ENCODE data around the gene CCDC83.

CCDC83 gene

DNA sequence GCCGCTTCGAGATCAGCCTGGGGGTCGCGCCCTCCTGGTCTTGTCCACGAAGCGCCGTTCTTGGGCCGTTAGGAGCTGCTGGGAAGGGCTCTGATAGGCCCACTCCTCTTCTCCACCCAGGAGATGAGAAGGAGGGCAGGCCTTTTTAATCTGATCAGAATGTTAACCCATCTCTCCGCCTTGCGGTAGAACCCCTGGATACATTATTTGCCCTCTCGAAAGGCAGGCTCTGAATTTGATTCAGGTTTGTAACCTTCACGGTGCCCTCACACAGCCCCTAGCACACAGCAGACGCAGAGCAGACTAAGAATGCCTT is at the start of gene CCDC83:
TSS of gene CCDC83 (plus strand) at position 43 of the 316 bp plus-strand sequence. CDS start 9,741 bp downstream, outside the sequence.
- no peak for DNase-seq

DNA sequence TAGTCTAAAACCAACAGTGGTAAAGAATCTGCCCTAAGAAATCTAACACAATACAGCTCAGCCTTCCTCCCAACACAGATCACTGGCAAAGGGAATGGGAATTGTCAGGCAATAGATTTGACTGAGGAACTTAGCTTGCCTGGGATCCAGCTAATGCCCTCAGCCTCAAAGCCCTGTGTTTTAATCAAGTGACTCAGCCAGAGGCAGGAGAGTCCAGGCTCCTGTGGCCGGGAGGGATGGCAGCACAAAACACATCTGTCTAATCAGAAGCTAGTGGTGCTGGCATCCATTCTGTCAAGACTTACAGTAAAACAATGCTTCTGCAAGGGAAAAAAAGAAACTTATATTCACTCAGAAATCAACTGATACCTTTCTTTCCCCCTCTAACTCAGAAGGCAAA is 49.8 kb upstream of the CCDC83 start:
- no peak for DNase-seq

DNA sequence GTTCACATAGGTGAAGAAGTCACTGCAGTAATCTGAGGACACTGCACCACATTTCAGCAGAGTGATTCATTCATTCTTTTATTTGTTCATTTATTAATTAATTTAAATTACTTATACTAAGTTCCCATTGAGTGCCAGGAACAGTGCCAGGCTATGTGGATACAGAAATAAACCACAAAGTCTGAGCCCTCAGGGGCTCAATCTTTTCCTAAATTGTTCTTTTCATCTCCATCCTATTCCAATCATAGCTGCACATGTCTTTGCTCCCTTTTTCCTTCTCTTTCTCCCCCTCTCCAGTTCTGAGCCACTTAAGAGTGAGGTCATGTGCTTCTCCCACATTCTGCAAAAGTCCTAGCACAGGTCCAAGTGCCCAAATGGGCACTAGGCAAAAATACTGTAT is 49.2 kb upstream of the CCDC83 start:
- DNase-seq: no peak

DNA sequence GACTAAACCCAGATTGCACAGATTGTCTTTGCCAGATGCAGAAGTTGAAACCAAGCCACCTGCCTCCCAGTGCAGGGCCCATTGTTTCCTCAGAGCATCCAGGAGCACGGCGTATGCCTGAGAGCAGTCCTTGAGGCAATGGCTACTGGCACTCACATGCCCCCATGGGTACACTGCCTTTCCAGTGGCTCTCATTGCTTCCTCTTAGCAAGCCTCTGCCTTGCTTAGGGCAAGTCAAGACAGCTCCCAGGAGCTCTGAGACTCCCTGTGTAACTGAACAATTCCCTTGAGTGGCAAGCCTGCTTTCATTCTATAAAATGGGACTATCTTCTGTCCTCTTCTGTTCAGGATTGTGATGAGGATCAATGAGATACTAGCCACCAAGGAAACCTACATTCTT is 48.3 kb upstream of the CCDC83 start:
- no peak for DNase-seq

DNA sequence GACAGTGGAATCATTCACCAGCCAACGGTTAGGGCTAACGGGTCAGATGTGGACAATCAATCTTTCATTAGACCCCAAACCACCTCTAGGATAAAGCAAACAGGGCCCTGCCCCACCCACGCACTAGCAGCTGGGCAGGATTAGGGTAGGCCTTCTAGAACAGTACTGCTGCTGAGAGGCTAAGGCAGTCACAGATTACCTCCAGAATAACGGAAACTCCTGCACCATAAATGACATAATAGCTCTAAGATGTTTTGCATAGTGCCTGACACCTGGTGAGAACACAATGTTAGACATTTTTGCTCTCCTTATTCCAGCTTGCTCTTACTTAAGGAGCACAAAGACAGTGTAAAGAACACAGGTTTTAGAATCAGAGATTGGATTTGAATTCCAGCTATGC is 46.0 kb upstream of the CCDC83 start:
- no peak for DNase-seq

DNA sequence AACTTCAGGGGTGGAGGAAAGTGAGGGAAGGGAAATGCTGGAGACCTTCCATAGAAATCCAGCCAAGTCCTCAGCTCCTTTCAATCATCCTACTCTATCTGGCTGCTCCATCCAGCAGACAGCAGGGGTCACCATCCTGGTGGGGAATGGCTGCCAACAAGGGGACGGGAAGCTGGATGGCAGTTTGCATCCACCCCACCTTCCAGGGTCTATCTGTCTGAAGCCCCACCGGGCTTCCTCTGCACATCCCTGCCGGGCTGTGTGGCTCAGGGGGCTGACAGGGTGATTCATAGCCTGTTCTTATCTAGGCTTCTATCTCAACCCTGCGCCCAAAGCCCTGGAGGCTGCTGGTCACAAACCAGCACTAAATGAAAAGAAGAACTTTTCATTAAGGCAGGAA is 45.3 kb upstream of the CCDC83 start:
- DNase-seq: no peak

DNA sequence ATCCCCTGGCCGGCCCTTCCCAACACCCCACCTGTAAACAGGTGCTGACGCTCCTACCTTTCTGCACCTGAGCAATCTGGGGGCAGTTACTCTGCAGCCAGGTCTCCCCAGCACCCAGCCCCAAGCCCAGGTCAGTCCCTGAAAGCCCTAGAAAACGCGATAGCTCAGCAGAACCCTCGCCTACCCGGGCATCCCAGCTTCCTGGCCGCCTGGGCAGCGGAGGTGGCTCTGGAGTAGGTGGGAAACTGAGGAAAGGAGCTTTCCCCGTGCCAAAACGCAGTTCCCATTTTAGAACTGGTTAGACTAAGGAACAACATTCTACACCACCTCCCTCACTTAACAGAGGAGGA is 44.7 kb upstream of the CCDC83 start:
- no peak for DNase-seq

DNA sequence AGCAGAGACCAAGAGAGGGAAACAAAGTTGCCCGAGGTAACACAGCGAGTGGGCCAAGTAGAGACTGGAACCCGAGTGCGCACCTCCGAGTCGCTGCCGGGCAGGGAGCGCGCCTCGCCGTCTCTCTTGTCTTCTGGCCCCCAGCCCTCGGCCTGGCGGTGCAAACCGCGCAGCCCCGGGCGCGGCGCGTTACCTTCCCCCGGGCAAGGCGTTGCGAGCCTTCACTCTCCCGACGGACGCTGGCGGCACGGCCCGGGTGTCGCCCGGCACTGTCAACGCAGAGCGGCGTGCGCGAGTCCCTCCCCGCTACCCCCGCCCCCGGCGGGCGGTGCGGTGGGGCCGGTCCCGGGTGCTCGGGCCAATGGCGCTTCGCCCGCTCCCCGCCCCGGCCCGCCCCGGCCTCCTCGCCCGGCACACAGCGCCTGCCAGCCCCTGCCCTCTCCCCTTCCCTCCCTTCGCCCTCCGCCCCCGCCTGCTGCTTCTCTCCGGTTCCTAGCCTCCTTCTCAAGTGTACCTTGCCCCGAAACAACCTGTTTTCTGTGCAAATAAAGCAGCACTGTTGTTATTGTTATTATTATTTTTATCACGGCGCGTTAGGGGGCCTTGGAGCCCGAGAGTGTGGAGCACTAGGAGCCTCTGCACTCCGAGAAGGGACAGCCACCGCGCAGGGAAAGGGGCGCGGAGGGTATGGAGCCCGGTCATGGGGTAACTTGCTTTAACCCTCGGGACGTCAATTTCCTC is 44.1 kb upstream of the CCDC83 start, which contains the start of gene SYTL2:
TSS of gene SYTL2 (minus strand) at position 271 of the 741 bp plus-strand sequence. CDS start 53,416 bp downstream, outside the sequence.
- peak; percentile 35 for DNase-seq

DNA sequence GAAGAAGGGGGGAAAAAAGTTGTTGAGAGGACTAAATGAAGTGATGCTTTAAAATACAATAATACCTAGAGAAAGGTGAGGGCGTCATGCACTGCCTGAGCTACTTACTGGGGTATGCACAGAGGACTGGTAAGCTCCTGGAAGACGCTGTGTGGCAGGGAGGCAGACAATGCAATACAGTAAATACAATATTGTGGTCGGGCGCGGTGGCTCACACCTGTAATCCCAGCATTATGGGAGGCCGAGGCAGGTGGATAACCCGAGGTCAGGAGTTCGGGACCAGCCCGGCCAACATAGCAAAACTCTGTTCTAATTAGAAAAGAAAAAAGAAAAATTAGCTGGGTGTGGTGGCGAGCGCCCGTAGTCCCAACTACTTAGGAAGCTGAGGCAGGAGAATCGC is 43.6 kb upstream of the CCDC83 start:
- no peak for DNase-seq

DNA sequence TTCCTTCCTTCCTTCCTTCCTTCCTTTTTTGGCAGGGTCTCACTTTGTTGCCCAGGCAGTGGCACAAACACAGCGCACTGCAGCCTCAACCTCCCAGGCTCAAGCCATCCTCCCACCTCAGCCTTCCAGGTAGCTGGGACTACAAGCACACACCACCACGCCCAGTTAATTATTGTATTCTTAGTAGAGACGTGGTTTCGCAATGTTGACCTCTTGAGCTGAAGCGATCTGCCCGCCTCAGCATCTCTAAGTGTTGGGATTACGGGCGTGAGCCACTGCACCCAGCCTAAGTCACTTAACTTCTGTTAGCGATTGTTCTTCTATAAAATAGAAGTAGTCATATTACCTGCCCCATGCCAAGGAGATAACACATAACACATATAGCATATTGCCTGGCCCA is 41.5 kb upstream of the CCDC83 start:
- peak; percentile 23 for DNase-seq

DNA sequence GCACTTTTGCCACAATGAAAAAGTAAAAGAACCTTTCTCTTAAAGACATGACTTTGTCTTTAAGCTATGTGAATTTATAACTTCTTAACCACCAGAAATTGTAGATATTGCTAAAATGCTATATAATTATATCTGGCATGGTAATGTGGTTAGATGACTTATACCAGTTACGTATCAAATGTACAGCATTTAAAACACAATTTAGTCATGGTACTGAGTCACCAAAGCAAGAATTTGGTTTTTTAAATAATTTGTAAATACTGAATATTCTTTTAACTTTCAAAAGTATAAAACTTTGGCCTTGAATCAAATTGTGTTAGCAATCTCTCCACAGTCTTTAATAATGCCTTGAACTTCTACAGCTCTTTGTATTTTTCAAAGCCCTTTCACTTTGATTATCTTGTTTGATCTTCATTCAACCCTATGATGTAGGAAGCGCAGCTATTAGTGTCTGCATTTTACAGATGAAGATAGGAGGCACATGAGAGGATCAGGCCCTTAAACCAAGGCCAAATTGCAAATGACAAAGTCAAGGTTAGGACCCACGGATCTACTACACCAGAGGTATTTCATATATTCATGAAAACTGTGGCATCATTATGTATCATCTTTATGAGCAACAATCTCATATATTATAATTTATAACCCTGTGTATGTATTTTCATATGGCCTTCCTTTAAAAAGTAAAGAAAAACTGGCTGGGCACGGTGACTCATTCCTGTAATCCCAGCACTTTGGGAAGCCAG is 39.8 kb upstream of the CCDC83 start:
- DNase-seq: no peak

DNA sequence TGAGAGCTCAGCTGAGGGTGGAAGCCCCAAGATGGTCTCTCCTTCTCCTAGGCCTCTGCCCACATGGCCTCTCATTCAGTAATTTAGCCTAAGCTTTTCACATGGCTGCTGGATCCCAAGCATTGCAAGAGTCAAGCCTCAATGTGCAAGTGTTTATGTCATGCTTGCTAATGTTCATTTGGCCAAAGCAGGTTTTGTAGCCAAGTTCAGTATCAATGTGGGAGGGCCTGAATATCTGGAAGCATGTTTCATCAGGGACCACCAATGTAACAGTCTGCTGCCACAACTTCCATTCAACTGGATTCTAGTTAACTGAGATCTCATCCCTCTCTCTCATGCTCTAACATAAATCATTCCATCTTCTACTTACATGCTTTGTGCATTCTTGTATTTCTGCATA is 35.7 kb upstream of the CCDC83 start:
- DNase-seq: no peak

DNA sequence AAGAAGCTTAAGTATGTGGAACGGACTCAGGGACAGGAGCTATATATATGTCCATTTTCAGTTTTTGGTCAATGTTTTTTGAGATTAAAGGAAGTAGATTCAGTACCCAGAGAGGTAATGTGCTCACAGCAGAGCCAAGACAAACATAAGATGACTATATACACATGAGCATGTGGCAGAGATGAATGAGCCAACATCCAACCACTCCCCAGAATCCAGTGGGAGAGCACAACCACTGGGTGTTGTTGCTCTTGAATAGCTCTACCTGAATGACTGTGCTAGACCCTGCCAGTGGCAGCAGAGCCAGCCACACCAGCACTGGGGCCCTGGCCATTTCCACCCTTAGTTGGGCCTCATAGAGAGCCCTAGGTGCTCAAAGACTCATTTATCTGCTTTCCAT is 33.5 kb upstream of the CCDC83 start:
- no peak for DNase-seq

DNA sequence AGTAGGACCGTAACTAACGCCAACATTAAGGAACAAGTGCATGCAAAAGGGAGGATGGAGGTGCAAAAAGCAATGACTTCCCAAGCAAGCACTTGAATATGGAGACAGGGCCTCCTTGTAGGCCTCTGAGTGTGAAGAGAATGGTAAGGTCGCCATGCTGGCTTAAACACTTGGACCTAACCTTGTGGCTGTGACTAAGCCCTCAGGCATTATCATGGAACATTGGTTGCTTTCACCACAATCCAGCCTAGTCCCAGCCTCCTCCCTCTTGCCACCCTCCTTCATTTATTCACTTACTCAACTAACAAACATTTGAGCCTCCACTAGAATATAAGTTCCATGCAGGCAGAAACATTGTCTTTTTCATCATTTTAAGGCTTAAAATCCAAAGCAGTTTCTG is 32.4 kb upstream of the CCDC83 start:
- DNase-seq: no peak

DNA sequence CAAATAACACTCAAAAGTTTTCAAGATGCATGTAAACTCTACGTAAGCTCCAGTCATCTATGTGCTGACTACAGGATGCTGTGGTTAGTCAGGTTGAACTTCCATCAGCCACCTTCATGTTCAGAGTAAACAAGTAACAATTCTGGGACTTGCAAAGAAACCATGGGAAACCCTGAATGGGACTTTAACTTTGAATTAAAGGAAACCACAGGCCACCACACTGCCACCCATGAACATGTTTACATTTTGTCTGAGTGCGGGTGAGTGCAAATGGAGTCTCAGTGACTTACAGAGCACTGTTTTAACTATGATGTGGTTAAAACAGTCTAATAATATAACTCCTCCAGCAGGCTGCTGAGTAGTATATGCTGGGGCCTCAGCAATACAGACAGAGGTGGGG is 31.4 kb upstream of the CCDC83 start:
- no peak for DNase-seq

DNA sequence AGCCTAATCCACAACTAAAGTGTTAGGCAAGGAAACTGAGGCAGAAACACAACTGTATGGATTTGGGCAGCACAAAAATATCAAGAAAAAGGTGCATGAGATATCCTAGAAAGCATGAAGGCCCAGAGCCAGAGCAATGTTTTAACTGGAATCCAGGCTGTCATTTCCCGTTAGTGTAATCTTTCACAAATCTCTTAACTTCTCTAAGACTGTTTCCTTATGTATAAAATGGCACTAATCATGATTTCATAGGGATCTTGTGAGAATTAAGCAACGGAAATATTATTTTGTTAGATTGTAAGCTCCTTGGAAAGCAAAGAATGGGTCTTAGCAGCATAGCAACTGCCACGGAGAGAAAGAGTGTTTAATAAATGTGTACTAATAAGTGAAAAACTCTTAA is 29.6 kb upstream of the CCDC83 start:
- no peak for DNase-seq

DNA sequence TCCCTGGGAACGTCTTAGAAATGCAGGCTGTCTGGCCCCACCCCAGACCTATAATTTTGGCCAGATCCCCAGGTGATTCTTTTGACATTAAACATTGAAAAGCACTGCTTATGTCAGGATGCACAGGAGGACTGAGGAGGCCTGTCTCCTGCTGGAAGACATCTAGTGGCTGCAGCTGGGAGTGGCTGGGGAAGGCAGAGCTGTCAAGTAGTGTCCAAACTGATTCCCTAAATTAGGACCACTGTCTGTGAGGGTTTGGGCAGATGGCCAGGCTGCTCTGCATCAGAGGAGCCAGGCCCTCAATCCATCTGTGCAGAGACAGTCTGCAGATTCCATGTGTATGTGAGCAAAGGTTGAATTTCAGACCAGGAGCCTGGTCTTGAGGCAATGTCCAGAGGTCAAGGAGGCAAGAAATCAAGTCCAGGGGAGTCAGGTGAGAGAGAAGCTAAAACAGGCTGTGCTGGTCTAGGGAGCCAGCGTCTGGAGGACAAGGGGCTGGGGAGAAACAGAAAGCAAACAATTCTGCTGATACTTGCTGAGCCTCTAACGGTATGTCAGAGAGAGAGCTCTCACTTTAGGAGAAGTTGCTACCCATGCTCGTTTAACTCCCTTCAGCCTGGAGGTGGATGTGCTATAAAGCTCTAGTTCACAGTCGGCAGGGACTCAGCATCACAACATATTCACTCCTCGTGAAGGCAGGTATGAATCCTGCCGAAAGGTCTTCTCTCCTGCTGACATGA is 28.9 kb upstream of the CCDC83 start:
- DNase-seq: no peak

DNA sequence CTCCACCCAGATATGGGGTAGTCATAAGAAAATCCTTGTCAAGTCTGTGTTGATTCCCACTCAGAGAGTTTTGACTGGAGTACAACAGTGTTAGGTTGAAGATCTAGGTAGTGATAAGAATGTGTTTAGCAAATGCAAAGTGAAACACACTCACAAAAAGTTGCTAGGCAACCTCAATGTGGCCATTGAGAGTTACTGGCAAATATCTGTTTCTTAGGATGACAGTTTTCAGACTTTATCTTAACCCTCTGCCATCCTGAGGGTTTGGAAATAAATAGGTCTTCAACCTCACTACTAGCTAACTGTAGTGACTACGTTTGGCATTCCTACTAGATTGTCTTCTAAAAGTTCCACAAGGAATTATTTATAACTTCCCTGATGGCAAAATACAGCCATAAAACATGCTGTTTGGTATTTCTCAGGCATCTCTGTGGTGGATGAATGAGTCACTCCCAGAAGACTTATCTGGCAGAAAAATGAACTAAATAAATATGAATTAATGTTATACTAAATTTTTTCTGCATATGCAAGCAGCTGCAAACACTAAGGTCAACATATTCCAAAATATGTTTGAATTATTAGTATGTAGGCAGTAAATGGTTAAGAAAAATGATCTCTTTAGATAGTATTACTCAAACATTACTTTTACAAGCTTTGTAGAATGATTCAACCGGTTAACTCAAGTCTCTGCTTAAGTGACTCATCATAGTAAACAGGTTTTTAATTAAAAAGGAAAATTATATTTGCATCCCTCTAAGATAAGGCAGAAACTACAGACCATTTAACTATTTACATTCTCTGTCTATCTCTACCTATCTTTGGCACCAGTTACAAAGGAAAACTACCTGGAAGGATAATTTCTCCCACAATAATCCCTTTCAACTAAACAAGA is 27.2 kb upstream of the CCDC83 start:
- no peak for DNase-seq

DNA sequence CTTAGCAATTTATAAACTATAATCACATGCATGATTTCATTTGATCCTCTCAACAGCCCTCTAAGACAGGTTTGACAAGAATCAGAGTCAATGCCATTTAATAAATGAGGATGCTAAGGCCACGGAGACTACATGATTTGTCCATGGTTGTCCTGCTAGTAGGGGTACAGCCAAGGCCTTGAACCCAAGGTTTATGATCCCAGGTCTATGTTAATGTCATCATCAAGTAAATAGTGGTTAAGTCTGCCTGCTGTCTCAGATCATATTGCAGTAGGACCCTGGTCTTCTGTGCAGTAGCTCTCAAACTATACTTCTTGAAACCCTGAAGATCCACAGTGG is 26.6 kb upstream of the CCDC83 start:
- DNase-seq: no peak

DNA sequence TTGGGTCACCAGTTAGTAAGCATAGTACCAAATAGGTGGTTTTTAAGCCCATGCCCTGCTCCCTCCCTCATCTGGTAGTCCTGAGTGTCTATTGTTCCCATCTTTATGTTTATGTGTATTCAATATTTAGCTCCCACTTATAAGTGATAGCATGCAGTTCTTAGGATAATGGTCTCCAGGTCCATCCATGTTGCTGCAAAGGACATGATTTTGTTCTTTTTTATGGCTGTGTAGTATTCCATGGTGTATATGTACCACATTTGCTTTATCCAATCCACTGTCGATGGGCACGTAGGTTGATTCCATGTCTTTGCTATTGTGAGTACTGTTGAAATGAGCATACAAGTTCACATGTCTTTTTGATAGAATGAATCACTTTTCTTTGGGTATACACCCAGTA is 26.0 kb upstream of the CCDC83 start:
- DNase-seq: no peak

DNA sequence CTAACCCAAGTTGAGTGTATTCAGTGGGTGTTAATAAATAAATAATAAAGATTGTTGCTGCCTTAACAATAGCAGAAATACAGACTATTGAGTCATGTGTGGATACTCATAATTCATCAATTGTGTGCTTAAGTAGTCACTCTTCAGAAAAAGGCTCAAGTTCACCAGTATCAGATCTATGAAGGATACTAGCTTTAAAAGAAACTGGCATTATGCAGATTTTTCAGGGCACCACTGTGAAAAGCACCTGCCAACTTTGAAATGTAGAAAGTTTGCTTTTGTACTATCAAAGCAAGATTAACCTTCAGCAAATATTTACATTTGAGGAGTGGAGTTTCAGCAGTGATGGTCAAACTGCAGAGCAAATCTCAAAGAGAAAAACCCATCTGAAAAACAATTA is 24.1 kb upstream of the CCDC83 start:
- no peak for DNase-seq

DNA sequence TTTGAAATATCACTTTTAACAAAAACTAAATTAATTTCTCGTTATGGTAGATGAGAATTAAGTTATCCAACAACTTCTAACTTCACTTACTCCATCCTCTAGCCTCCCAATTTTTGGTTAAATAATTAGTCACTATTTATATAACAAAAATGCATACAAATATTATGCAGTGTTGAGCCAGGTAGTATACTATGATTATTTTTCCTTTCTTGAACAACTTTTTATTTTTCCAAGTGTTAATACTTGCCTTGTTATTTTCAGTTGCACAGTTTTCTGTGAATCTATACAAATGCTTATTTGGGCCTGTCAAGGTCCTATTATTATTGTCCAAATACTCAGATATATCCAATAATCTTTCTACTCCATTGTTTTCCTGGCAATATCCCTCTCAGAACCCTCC is 19.9 kb upstream of the CCDC83 start:
- no peak for DNase-seq

DNA sequence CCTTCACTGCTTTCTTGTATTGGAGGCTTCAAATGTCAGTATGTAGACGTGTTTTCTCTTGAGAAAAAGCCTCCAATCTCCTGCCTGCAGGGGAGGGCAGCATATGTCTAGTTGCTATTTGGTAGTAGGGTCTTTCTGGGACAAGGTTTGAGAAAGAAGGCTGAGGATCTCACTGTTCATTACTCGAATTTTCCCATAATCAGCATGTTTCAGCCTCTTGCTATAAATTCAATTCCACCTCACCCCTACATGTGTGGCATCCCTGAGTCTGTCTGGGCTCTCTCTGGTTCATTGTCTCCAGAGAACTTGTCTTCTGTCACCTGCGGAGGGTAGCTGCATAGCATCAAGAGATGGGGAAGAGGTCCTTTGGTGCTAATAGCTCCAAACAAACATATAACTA is 19.5 kb upstream of the CCDC83 start:
- no peak for DNase-seq
